H1 (cell line): ENCODE results near the gene LRRC8D. TPM values are rescaled to one million over a fixed set of nuclear protein-coding genes. Genes with fewer than 3 reads are reported as not detected.

Source experiments
- CTCF ChIA-PET: fragments of 300-600 bp; sonication (Branson Sonifier 250); formaldehyde crosslinking; loops from one replicate; lab custom pipeline; 2021; ENCODE audit not compliant: partially characterized antibody; lab: Charles Lee
- POLR2A ChIA-PET: fragments of 300-600 bp; sonication (Branson Sonifier 250); formaldehyde crosslinking; loops from one replicate; lab custom pipeline; 2021; ENCODE audit warnings: inconsistent platforms; ENCODE audit not compliant: partially characterized antibody; lab: Charles Lee
- DNase-seq, 2 experiments: peaks; one replicate each; pipeline versions ENCODE4 v3.0.0 to v3.0.0-alpha.2; 2010 to 2022; ENCODE audit warnings: low spot score in 2 of 2, low read depth in 1 of 2, mixed read lengths in 1 of 2
- FAIRE-seq: peaks from 2 replicates; lab custom pipeline; 2011; peaks lifted over from hg19 to GRCh38; lab: Jason Lieb, UNC
- H2AFZ ChIP-seq: 2 replicates; pipeline ENCODE4 v1.8.1; 2012; ENCODE audit warnings: low read length, inconsistent platforms
- H2AK5ac ChIP-seq: 2 replicates; pipeline ENCODE4 v1.6.1; 2013; ENCODE audit warnings: low read depth, low read length
- H2BK120ac ChIP-seq: replicated peaks from 2 replicates; pipeline ENCODE3; 2013; ENCODE audit warnings: low read depth, low read length, inconsistent platforms
- H2BK12ac ChIP-seq: 2 replicates; pipeline ENCODE4 v1.6.1; 2013; ENCODE audit warnings: low read depth, low read length
- H2BK15ac ChIP-seq: 2 replicates; pipeline ENCODE4 v1.6.1; 2013; ENCODE audit warnings: low read length
- H2BK20ac ChIP-seq: 2 replicates; pipeline ENCODE4 v1.6.1; 2013; ENCODE audit warnings: low read length
- H2BK5ac ChIP-seq: 2 replicates; pipeline ENCODE4 v1.6.1; 2013; ENCODE audit warnings: low read depth, low read length
- H3K14ac ChIP-seq: 2 replicates; pipeline ENCODE4 v1.6.1; 2013; ENCODE audit warnings: inconsistent platforms; ENCODE audit not compliant: insufficient read length
- H3K18ac ChIP-seq: 2 replicates; pipeline ENCODE4 v1.6.1; 2013; ENCODE audit warnings: low read length; ENCODE audit errors: extremely low read depth
- H3K23ac ChIP-seq: 2 replicates; pipeline ENCODE4 v1.6.1; 2013; ENCODE audit warnings: inconsistent platforms; ENCODE audit not compliant: insufficient read length
- H3K23me2 ChIP-seq: 2 replicates; pipeline ENCODE4 v1.6.1; 2013; ENCODE audit warnings: low read depth, low read length
- H3K27ac ChIP-seq: 2 replicates; pipeline ENCODE4 v1.6.1; 2011; ENCODE audit warnings: low read depth, low read length, inconsistent platforms
- H3K27me3 ChIP-seq, 4 experiments: replicated peaks in 1 of 4; 1 replicate in 1 of 4; 2 replicates in 3 of 4; pipeline versions ENCODE4 v1.6.1 to v1.8.1; 2011 to 2013; ENCODE audit warnings: low read length in 3 of 4, mild to moderate bottlenecking in 3 of 4, inconsistent platforms in 2 of 4, mixed read lengths in 2 of 4, moderate library complexity in 1 of 4; ENCODE audit not compliant: control insufficient read depth in 3 of 4, insufficient read depth in 3 of 4; ENCODE audit errors: extremely low read depth in 1 of 4
- H3K36me3 ChIP-seq, 4 experiments: 2 replicates each; pipeline versions ENCODE4 v1.6.1 to v1.8.1; 2011 to 2013; ENCODE audit warnings: mild to moderate bottlenecking in 4 of 4, low read length in 3 of 4, moderate library complexity in 2 of 4, control low read depth in 1 of 4, inconsistent platforms in 1 of 4; ENCODE audit not compliant: insufficient read depth in 4 of 4, control insufficient read depth in 2 of 4
- H3K4ac ChIP-seq: replicated peaks from 2 replicates; pipeline ENCODE3; 2013; ENCODE audit warnings: low read length, low read depth, mixed read lengths, inconsistent platforms; ENCODE audit not compliant: insufficient read length
- H3K4me1 ChIP-seq, 4 experiments: replicated peaks in 1 of 4; 1 replicate in 1 of 4; 2 replicates in 3 of 4; pipeline versions ENCODE4 v1.6.1 to v1.8.1; 2011 to 2013; ENCODE audit warnings: low read length in 3 of 4, inconsistent platforms in 2 of 4, mixed read lengths in 1 of 4; ENCODE audit not compliant: insufficient read depth in 4 of 4, control insufficient read depth in 3 of 4
- H3K4me2 ChIP-seq, 2 experiments: 2 replicates each; pipeline versions ENCODE4 v1.6.1 to v1.8.1; 2011 to 2013; ENCODE audit warnings: low read depth in 2 of 2, low read length in 2 of 2, control low read depth in 1 of 2, inconsistent platforms in 1 of 2, mild to moderate bottlenecking in 1 of 2; ENCODE audit not compliant: insufficient read depth in 1 of 2
- H3K4me3 ChIP-seq, 4 experiments: fragments of 200-600, 300-600 bp in 1 of 4; sonication (generic), shearing (Covaris generic), sonication (Bioruptor Twin) in 1 of 4; 2 replicates each; pipeline versions ENCODE4 v1.5.1 to v1.8.1; 2011 to 2016; ENCODE audit warnings: low read length in 4 of 4, low read depth in 3 of 4, control low read depth in 2 of 4, inconsistent platforms in 2 of 4, mild to moderate bottlenecking in 2 of 4, mixed read lengths in 1 of 4, moderate library complexity in 1 of 4; ENCODE audit not compliant: insufficient read depth in 2 of 4; ENCODE audit errors: extremely low read depth in 1 of 4
- H3K56ac ChIP-seq: replicated peaks from 2 replicates; pipeline ENCODE3; 2013; ENCODE audit warnings: low read depth, mild to moderate bottlenecking, mixed read lengths, low read length, inconsistent platforms; ENCODE audit not compliant: insufficient read length
- H3K79me1 ChIP-seq: 2 replicates; pipeline ENCODE4 v1.6.1; 2013; ENCODE audit warnings: low read depth, low read length, control low read depth
- H3K79me2 ChIP-seq, 2 experiments: 2 replicates each; pipeline versions ENCODE4 v1.6.1 to v1.8.1; 2012 to 2013; ENCODE audit warnings: low read length in 2 of 2, mild to moderate bottlenecking in 2 of 2, inconsistent platforms in 1 of 2; ENCODE audit not compliant: insufficient read depth in 2 of 2, control insufficient read depth in 1 of 2
- H3K9ac ChIP-seq, 4 experiments: replicated peaks in 1 of 4; 1 replicate in 1 of 4; 2 replicates in 3 of 4; pipeline versions ENCODE4 v1.6.1 to v1.8.1; 2011 to 2013; ENCODE audit warnings: low read depth in 3 of 4, low read length in 3 of 4, control low read depth in 2 of 4, mild to moderate bottlenecking in 2 of 4, moderate library complexity in 2 of 4, inconsistent platforms in 1 of 4; ENCODE audit errors: extremely low read depth in 1 of 4
- H3K9me3 ChIP-seq, 2 experiments: 2 replicates each; pipeline versions ENCODE4 v1.6.1 to v1.8.1; 2012 to 2013; ENCODE audit warnings: mild to moderate bottlenecking in 2 of 2, moderate library complexity in 2 of 2, control low read depth in 1 of 2, inconsistent platforms in 1 of 2, low read depth in 1 of 2, low read length in 1 of 2, mixed read lengths in 1 of 2; ENCODE audit not compliant: insufficient read depth in 2 of 2
- H4K20me1 ChIP-seq, 2 experiments: replicated peaks in 1 of 2; 2 replicates each; pipeline versions ENCODE3 to v1.8.1; 2011 to 2013; ENCODE audit warnings: inconsistent platforms in 2 of 2, low read length in 2 of 2, mild to moderate bottlenecking in 1 of 2; ENCODE audit not compliant: insufficient read depth in 2 of 2, control insufficient read depth in 1 of 2
- H4K5ac ChIP-seq: 2 replicates; pipeline ENCODE4 v1.6.1; 2013; ENCODE audit warnings: low read length, low read depth, mixed read lengths, inconsistent platforms; ENCODE audit not compliant: insufficient read length
- H4K8ac ChIP-seq: 2 replicates; pipeline ENCODE4 v1.8.0; 2013; ENCODE audit warnings: mild to moderate bottlenecking, moderate library complexity, low read length, inconsistent platforms; ENCODE audit not compliant: insufficient read depth; ENCODE audit errors: extremely low read depth
- H4K91ac ChIP-seq: replicated peaks from 2 replicates; pipeline ENCODE3; 2013; ENCODE audit warnings: low read length, mixed read lengths, inconsistent platforms; ENCODE audit not compliant: insufficient read length
- BCL11A ChIP-seq, 2 experiments: IDR thresholded peaks; one replicate each; pipeline ENCODE4 v1.6.1; 2011; ENCODE audit warnings: low read depth in 2 of 2, low read length in 2 of 2, mild to moderate bottlenecking in 2 of 2
- CBX5 ChIP-seq: fragments of 300-800, 300-1000 bp; sonication (generic); IDR thresholded peaks from 2 replicates; pipeline ENCODE4 v1.7.1; 2016; ENCODE audit warnings: antibody characterized with exemption, low read length, low read depth
- CEBPB ChIP-seq: IDR thresholded peaks from 2 replicates; pipeline ENCODE4 v1.6.1; 2012; ENCODE audit warnings: low read depth, low read length
- GTF2F1 ChIP-seq: IDR thresholded peaks from 2 replicates; pipeline ENCODE4 v1.6.1; 2012; ENCODE audit warnings: low read depth, low read length, improper control_type of control experiment, borderline replicate concordance
- HDAC6 ChIP-seq: IDR thresholded peaks from one replicate; pipeline ENCODE4 v1.7.1; 2012; ENCODE audit warnings: low read depth, mild to moderate bottlenecking, inconsistent platforms, low read length, moderate library complexity
- KDM1A ChIP-seq: fragments of 200-600, 300-600 bp; sonication (generic); IDR thresholded peaks from 2 replicates; pipeline ENCODE4 v1.7.1; 2016; ENCODE audit warnings: mild to moderate bottlenecking, low read length, borderline replicate concordance
- KDM4A ChIP-seq: IDR thresholded peaks from one replicate; pipeline ENCODE4 v1.7.1; 2012; ENCODE audit warnings: low read depth, mild to moderate bottlenecking, moderate library complexity, low read length, inconsistent platforms; ENCODE audit not compliant: severe bottlenecking
- KDM5A ChIP-seq: fragments of 200-600 bp; IDR thresholded peaks from 2 replicates; pipeline ENCODE4 v1.7.1; 2012; ENCODE audit warnings: mild to moderate bottlenecking, low read length, inconsistent platforms, mixed read lengths
- SIN3A ChIP-seq, 2 experiments: IDR thresholded peaks in 1 of 2; conservative IDR thresholded peaks in 1 of 2; 2 replicates each; pipeline ENCODE4 v1.6.1; 2011 to 2012; ENCODE audit warnings: low read length in 2 of 2, improper control_type of control experiment in 1 of 2, low read depth in 1 of 2, mild to moderate bottlenecking in 1 of 2
- SP2 ChIP-seq: IDR thresholded peaks from 2 replicates; pipeline ENCODE4 v1.6.1; 2012; ENCODE audit warnings: mild to moderate bottlenecking, low read length, inconsistent platforms
- TBP ChIP-seq: IDR thresholded peaks from 2 replicates; pipeline ENCODE4 v1.6.1; 2011; ENCODE audit warnings: low read depth, low read length, improper control_type of control experiment
- TEAD4 ChIP-seq: IDR thresholded peaks from 2 replicates; pipeline ENCODE4 v1.6.1; 2012; ENCODE audit warnings: low read depth, low read length, inconsistent platforms, mixed read lengths
- WGBS, 2 experiments: shearing (Covaris generic) in 1 of 2; methylation state at CpG; one replicate each; pipeline versions ENCODE4 v1.1.6 to v1.1.7; 2013 to 2015; ENCODE audit warnings: low lambda C conversion rate in 2 of 2, mixed read lengths in 2 of 2, inconsistent platforms in 1 of 2, low coverage in 1 of 2, missing lambda C conversion rate in 1 of 2; ENCODE audit not compliant: insufficient replicate concordance in 2 of 2, insufficient coverage in 1 of 2, insufficient read length in 1 of 2; ENCODE audit errors: extremely low coverage in 1 of 2, missing lambda C conversion rate in 1 of 2; 5-methylcytosine and 5-hydroxymethylcytosine counted together
- polyA plus RNA-seq, 7 experiments: library from polyadenylated mRNA; depleted of rRNA in 3 of 7; stranded (reverse) in 5 of 7; unstranded in 2 of 7; fragments of >200 nt in 5 of 7; fragments of 200-250 nt in 2 of 7; gene quantifications; 1 replicate in 5 of 7; 2 replicates in 1 of 7; 4 replicates in 1 of 7; pipeline versions ENCODE4 v1.2.1 to v1.2.3, GENCODE V29; 2011 to 2013; ENCODE audit warnings: missing spikeins in 2 of 7, mixed read lengths in 2 of 7
- total RNA-seq: library from RNA; stranded (reverse); fragmentation: NEBNext Ultra II Directional; extraction: Animal tissue kit (Norgen Biotek cat#: 25700); gene quantifications from 2 replicates; pipeline ENCODE4 v1.2.1, GENCODE V29; 2021

Gene LRRC8D
- total and polyA plus RNA-seq, 2 of the 8 experiments (the other 6 are each of a cell fraction or from before 2014, with no cell fraction given) = 42.0 to 58.5 TPM

GRCh38 chr1:89942825-89943658 lies 122.2 kb downstream of the LRRC8D start:
- H4K5ac ChIP-seq = no peak overlapping the region
- TF ChIP-seq KDM1A (no peak), SIN3A (conservative IDR thresholded peaks at IDR 0.05 in 1 of 2, IDR thresholded peaks at IDR 0.05 in 1 of 2; ENCODE audit: low read depth in 1 of 2, low read length in 2 of 2) (no peak), CBX5 (no peak), HDAC6 (no peak), TEAD4 (no peak), GTF2F1 (no peak), SP2 (no peak), KDM4A (no peak), TBP (no peak), KDM5A (no peak), CEBPB (no peak), BCL11A (IDR thresholded peaks at IDR 0.05; ENCODE audit: low read depth in 2 of 2, low read length in 2 of 2) (no peak)

More at GRCh38 chr1:89942825-89943658, 122.2 kb downstream of the LRRC8D start:
- peaks cover 2% of the 10 kb centered on the region; the same call in 1 of the 2 replicates for H3K23me2 ChIP-seq
- no peak overlapping the region for H2BK20ac ChIP-seq
- no peak overlapping the region for H3K4me2 ChIP-seq
- 0 out of 2 replicates have a peak overlapping the region, but pooled peaks have one; percentile 39 for H3K18ac ChIP-seq
- H3K79me2 ChIP-seq = no peaks in the 10 kb centered on the region
- H3K4me1 ChIP-seq = peaks cover 3 to 20% (median 17%) of the 10 kb centered on the region in 4 experiments; a peak in 4 of 7 replicates
- no peaks in the 10 kb centered on the region; a peak in 1 of 7 replicates for H3K27me3 ChIP-seq
- H3K9me3 ChIP-seq = no peaks in the 10 kb centered on the region
- no peak overlapping the region for H3K56ac ChIP-seq
- no peak overlapping the region for H2AK5ac ChIP-seq
- H3K23ac ChIP-seq = no peak overlapping the region
- H3K4ac ChIP-seq = no peak overlapping the region
- no peak overlapping the region for H2BK120ac ChIP-seq
- H3K14ac ChIP-seq = no peak overlapping the region
- CTCF ChIA-PET = interaction anchor here (0.5 to 3.3 kb wide), 5 partner anchors 8 to 33 kb away, joined by 3 to 10 read pairs (median 3); no protein-coding TSS in a partner anchor
- no peak overlapping the region for H3K9ac ChIP-seq
- H2BK5ac ChIP-seq = no peak overlapping the region
- no peaks in the 10 kb centered on the region for H3K36me3 ChIP-seq
- FAIRE-seq (no peak), DNase-seq (peak in 1 of 2 experiments; percentile 43)
- 0 out of 2 replicates have a peak overlapping the region, but pooled peaks have one; percentile 1 for H2BK12ac ChIP-seq
- H3K27ac ChIP-seq = no peak overlapping the region
- H2AFZ ChIP-seq = no peak overlapping the region
- no peaks in the 10 kb centered on the region for H3K79me1 ChIP-seq
- WGBS, 2 experiments = 86% methylated on average over 8 of the region's 8 CpGs; no CpG with 5 or more reads in 1 of the 2 experiments
- no peak overlapping the region for H4K91ac ChIP-seq
- H2BK15ac ChIP-seq = no peak overlapping the region
- no peaks in the 10 kb centered on the region for H4K20me1 ChIP-seq
- POLR2A ChIA-PET = interaction anchor here (1.1 to 1.8 kb wide), 3 partner anchors 9 to 53 kb away, joined by 3 to 7 read pairs (median 3); no protein-coding TSS in a partner anchor
- H4K8ac ChIP-seq = no peak overlapping the region
- H3K4me3 ChIP-seq = no peak overlapping the region
